Sigmoid colon (tissue), 7 donors: Measurements from ENCODE around the gene MC1R. TPM values are rescaled to one million over a fixed set of nuclear protein-coding genes. Genes with fewer than 3 reads are reported as not detected.

Source experiments
- DNase-seq: peaks from one replicate; pipeline ENCODE4 v3.0.0-alpha.2; 2019
- H3K27ac ChIP-seq, 4 donors: fragments of 200-600 bp; sonication (generic); one replicate each; pipeline ENCODE4 v1.5.1; 2016 to 2019; ENCODE audit warnings: mild to moderate bottlenecking in 1 of 4
- H3K27me3 ChIP-seq, 3 donors: fragments of 200-600 bp; sonication (generic); one replicate each; pipeline ENCODE4 v1.5.1; 2019; ENCODE audit warnings: mild to moderate bottlenecking in 1 of 3
- H3K36me3 ChIP-seq, 4 donors: fragments of 200-600 bp; sonication (generic); one replicate each; pipeline ENCODE4 v1.5.1; 2016 to 2019
- H3K4me1 ChIP-seq, 4 donors: fragments of 200-600 bp; sonication (generic); one replicate each; pipeline ENCODE4 v1.5.1; 2017 to 2019
- H3K4me3 ChIP-seq, 4 donors: fragments of 200-600 bp; sonication (generic); one replicate each; pipeline ENCODE4 v1.5.1; 2017 to 2019; ENCODE audit warnings: mild to moderate bottlenecking in 2 of 4, moderate library complexity in 1 of 4
- H3K9me3 ChIP-seq, 4 donors: fragments of 200-600 bp in 3 of 4; sonication (generic) in 3 of 4; one replicate each; pipeline versions ENCODE4 v1.5.1 to v1.6.1; 2013 to 2019
- EP300 ChIP-seq, 4 donors: sonication (generic); formaldehyde crosslinking; IDR thresholded peaks; one replicate each; pipeline ENCODE4 v1.6.1; 2017; ENCODE audit warnings: antibody characterized with exemption in 4 of 4
- POLR2A ChIP-seq, 2 donors: fragments of 450-650 bp; IDR thresholded peaks; one replicate each; pipeline ENCODE4 v1.6.1; 2016; ENCODE audit warnings: antibody characterized with exemption in 2 of 2, mild to moderate bottlenecking in 2 of 2, moderate library complexity in 2 of 2
- POLR2AphosphoS5 ChIP-seq, 4 donors: sonication (generic); formaldehyde crosslinking; IDR thresholded peaks; one replicate each; pipeline ENCODE4 v1.6.1; 2017; ENCODE audit warnings: antibody characterized with exemption in 4 of 4
- WGBS, 2 donors: extraction: QIAGEN DNeasy Blood & Tissue Kit; methylation state at CpG; one replicate each; pipeline ENCODE4 v1.1.7; 2013; 5-methylcytosine and 5-hydroxymethylcytosine counted together
- intact Hi-C: fragments of 100-400 bp; cut with DNase I; formaldehyde crosslinking; loops from one replicate; pipeline ENCODE4 v1.15.1; 2023
- polyA plus RNA-seq, 3 donors: library from polyadenylated mRNA; stranded (reverse); fragments of 200-250 nt; gene quantifications; one replicate each; pipeline ENCODE4 v1.2.3, GENCODE V29; 2013
- total RNA-seq, 4 donors: library from RNA; depleted of rRNA; stranded (reverse); fragments of >200 nt; gene quantifications; one replicate each; pipeline ENCODE4 v1.1.0, GENCODE V29; 2016
- TF ChIP-seq, protein P1 (sequence below), 4 experiments: fragments of 450-650 bp in 3 of 4; fragments of 200-600 bp in 1 of 4; IDR thresholded peaks; one replicate each; pipeline ENCODE4 v1.5.1; 2016 to 2019; ENCODE audit warnings: antibody characterized with exemption in 4 of 4, mild to moderate bottlenecking in 3 of 4, moderate library complexity in 2 of 4
- donor health status: healthy with polysubstance abuse.
- donor health status: Bipolar disorder and iron deficiency.
- donor health status: healthy.

MC1R gene
- total and polyA plus RNA-seq, 7 donors = 2.1 to 8.0 (median 4.9) TPM; not detected in 2

DNA sequence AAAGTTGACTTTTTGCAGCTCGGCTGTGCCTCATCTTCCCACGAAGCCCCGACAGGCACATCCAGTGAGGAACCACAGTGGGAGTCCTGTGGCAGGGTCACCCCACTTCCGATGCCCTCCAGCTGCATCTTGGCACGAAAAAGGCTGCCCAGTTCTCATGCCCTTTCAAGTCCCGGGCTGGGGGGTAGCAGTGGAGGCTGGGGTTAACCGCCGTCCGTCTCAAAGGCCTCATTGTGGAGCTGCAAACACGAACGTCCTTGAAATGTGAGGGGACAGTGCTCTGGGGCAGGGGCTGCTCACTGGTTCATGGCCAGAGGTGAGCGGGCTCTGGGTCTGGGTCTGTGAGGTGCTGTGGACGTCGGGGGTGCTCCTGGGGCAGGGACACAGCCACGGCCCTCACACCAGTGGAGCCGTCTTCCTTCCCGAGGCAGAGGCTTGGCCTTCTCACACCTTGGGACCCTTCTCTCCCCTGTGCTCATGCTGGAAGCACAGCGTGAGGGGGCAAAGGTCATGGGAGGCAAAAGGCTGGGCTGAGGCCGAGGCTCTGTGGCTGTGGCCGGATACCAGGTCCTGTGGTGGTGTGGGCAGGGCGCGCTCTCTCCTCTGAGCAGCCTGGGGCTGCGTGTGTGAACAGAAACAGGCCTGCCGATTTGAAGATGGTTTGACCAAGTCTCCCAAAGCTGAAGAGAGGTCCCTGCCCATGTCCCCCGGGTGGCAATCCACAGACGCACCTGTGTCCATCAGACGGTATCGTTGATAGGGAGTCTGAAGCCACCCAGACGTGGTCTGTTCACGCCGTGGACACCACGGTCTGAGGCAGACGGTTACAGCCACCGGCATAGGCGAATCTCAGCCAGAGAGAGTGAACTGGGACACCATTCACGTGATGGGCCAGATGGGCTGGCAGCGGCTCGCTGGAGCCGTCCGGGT, 3.1 kb upstream of the MC1R start:
- no peaks in the 10 kb centered on the region for H3K9me3 ChIP-seq
- no peaks in the 10 kb centered on the region for H3K27me3 ChIP-seq
- DNase-seq = peak; percentile 64
- intact Hi-C loops = no loop called here
- TF ChIP-seq POLR2AphosphoS5 (IDR thresholded peaks at IDR 0.05) (peak in 1 of 4 donors; percentile 19), EP300 (IDR thresholded peaks at IDR 0.05) (no peak)
- H3K4me3 ChIP-seq = no peak overlapping the region
- 74 to 83% methylated on average over 40 of the region's 40 CpGs for WGBS, 2 donors
- no peak overlapping the region for H3K27ac ChIP-seq
- peaks cover 0 to 24% (median 21%) of the 10 kb centered on the region in 4 donors for H3K4me1 ChIP-seq
- peaks cover 0 to 16% (median 10%) of the 10 kb centered on the region in 4 donors for H3K36me3 ChIP-seq

GRCh38 chr16:89917773-89918452, 749 bp upstream of the MC1R start:
- H3K9me3 ChIP-seq = no peaks in the 10 kb centered on the region
- WGBS, 2 donors = 0 to 1% methylated on average over 39 of the region's 39 CpGs
- H3K27me3 ChIP-seq = peaks cover 0 to 9% (median 0%) of the 10 kb centered on the region in 3 donors
- no peaks in the 10 kb centered on the region for H3K36me3 ChIP-seq
- intact Hi-C loops = no loop called here
- peak; percentile 93 for DNase-seq
- peaks cover 0 to 48% (median 41%) of the 10 kb centered on the region in 4 donors for H3K4me1 ChIP-seq
- peak overlapping the region in 3 of 4 donors; percentile 28 to 41 (median 39) for H3K4me3 ChIP-seq
- H3K27ac ChIP-seq = peak overlapping the region in 3 of 4 donors; percentile 23 to 66 (median 43)
- peak; percentile 45 to 80 (median 70) for TF ChIP-seq POLR2AphosphoS5 (IDR thresholded peaks at IDR 0.05)
- TF ChIP-seq, protein P1, sequence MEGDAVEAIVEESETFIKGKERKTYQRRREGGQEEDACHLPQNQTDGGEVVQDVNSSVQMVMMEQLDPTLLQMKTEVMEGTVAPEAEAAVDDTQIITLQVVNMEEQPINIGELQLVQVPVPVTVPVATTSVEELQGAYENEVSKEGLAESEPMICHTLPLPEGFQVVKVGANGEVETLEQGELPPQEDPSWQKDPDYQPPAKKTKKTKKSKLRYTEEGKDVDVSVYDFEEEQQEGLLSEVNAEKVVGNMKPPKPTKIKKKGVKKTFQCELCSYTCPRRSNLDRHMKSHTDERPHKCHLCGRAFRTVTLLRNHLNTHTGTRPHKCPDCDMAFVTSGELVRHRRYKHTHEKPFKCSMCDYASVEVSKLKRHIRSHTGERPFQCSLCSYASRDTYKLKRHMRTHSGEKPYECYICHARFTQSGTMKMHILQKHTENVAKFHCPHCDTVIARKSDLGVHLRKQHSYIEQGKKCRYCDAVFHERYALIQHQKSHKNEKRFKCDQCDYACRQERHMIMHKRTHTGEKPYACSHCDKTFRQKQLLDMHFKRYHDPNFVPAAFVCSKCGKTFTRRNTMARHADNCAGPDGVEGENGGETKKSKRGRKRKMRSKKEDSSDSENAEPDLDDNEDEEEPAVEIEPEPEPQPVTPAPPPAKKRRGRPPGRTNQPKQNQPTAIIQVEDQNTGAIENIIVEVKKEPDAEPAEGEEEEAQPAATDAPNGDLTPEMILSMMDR (IDR thresholded peaks at IDR 0.05) = no peak

- Histone ChIP-seq H3K4me1 (peaks cover 0 to 64% (median 56%) of the 10 kb centered on the region in 4 donors), H3K27me3 (peaks cover 9 to 25% (median 16%) of the 10 kb centered on the region in 3 donors), H3K27ac (peak overlapping the region in 1 of 4 donors; percentile 98), H3K36me3 (no peaks in the 10 kb centered on the region), H3K4me3 (no peak overlapping the region), H3K9me3 (no peaks in the 10 kb centered on the region)
- no peak for DNase-seq
- no peak for TF ChIP-seq POLR2AphosphoS5 (IDR thresholded peaks at IDR 0.05)
- no peak for TF ChIP-seq EP300 (IDR thresholded peaks at IDR 0.05)
- no peak for TF ChIP-seq POLR2A (IDR thresholded peaks at IDR 0.05)
- TF ChIP-seq, protein P1 (IDR thresholded peaks at IDR 0.05) = no peak
- 85 to 92% methylated on average over 52 of the region's 52 CpGs for WGBS, 2 donors
- intact Hi-C loops = no loop called here
Observed at GRCh38 chr16:89919535-89920406, 1.1 kb downstream of the MC1R start.

GRCh38 chr16:89920723-89921122, 2.1 kb downstream of the MC1R start:
- H3K9me3 ChIP-seq = no peaks in the 10 kb centered on the region
- no peak for DNase-seq
- H3K27me3 ChIP-seq = peaks cover 9 to 34% (median 24%) of the 10 kb centered on the region in 3 donors
- no peak overlapping the region for H3K4me3 ChIP-seq
- intact Hi-C loops = no loop called here
- no peak for TF ChIP-seq EP300 (IDR thresholded peaks at IDR 0.05)
- no peak for TF ChIP-seq POLR2A (IDR thresholded peaks at IDR 0.05)
- no peak for TF ChIP-seq POLR2AphosphoS5 (IDR thresholded peaks at IDR 0.05)
- TF ChIP-seq, protein P1 (IDR thresholded peaks at IDR 0.05) = no peak
- H3K4me1 ChIP-seq = peaks cover 0 to 72% (median 60%) of the 10 kb centered on the region in 4 donors
- H3K36me3 ChIP-seq = no peaks in the 10 kb centered on the region
- 21 to 29% methylated on average over 6 of the region's 6 CpGs for WGBS, 2 donors
- peak overlapping the region in 3 of 4 donors; percentile 83 to 98 (median 86) for H3K27ac ChIP-seq
